ENCODE data around the gene PRKACA.

PRKACA gene

GRCh38 chr19:14117668-14118164 is at the start of gene PRKACA:
Gene PRKACA, minus strand, starts transcription at chr19:14117762. Its CDS starts 215 bp downstream, at chr19:14117547.
- Mint-ChIP-seq H3K36me3 (ENCODE audit: low read depth) (peaks cover 16% of the 10 kb centered on the region), H3K27ac (peak within 1 kb of the TSS; percentile 93), H3K4me1 (ENCODE audit: low read depth) (peaks cover 68% of the 10 kb centered on the region), H3K4me3 (peak within 1 kb of the TSS; percentile 92), H3K9me3 (no peaks in the 10 kb centered on the region), H3K27me3 (no peaks in the 10 kb centered on the region)
- intact Hi-C loops (cut with micrococcal nuclease): loop anchor here (1.0 to 5.0 kb wide), 3 partner anchors 20 to 35 kb away; partner anchors contain the start of gene SAMD1

GRCh38 chr19:14166999-14167575 is 49.5 kb upstream of the PRKACA start:
- peaks cover 10% of the 10 kb centered on the region for H3K9me3 Mint-ChIP-seq
- peak overlapping the region; percentile 59 for H3K4me3 Mint-ChIP-seq
- intact Hi-C loops (cut with micrococcal nuclease): no loop called here
- H3K27me3 Mint-ChIP-seq: peaks cover 27% of the 10 kb centered on the region
- H3K4me1 Mint-ChIP-seq (ENCODE audit: low read depth): peaks cover 39% of the 10 kb centered on the region
- H3K36me3 Mint-ChIP-seq (ENCODE audit: low read depth): peaks cover 15% of the 10 kb centered on the region
- H3K27ac Mint-ChIP-seq: peak overlapping the region; percentile 80

- peaks cover 27% of the 10 kb centered on the region for H3K27me3 Mint-ChIP-seq
- peaks cover 9% of the 10 kb centered on the region for H3K9me3 Mint-ChIP-seq
- peak overlapping the region; percentile 59 for H3K4me3 Mint-ChIP-seq
- H3K27ac Mint-ChIP-seq: peak overlapping the region; percentile 80
- H3K4me1 Mint-ChIP-seq (ENCODE audit: low read depth): peaks cover 39% of the 10 kb centered on the region
- intact Hi-C loops (cut with micrococcal nuclease): no loop called here
- peaks cover 14% of the 10 kb centered on the region for H3K36me3 Mint-ChIP-seq (ENCODE audit: low read depth)
Measured at GRCh38 chr19:14165990-14166830, 48.6 kb upstream of the PRKACA start.

- H3K27ac Mint-ChIP-seq: no peak overlapping the region
- H3K36me3 Mint-ChIP-seq (ENCODE audit: low read depth): peaks cover 1% of the 10 kb centered on the region
- no peaks in the 10 kb centered on the region for H3K9me3 Mint-ChIP-seq
- intact Hi-C loops (cut with micrococcal nuclease): no loop called here
- no peak overlapping the region for H3K4me3 Mint-ChIP-seq
- peaks cover 39% of the 10 kb centered on the region for H3K4me1 Mint-ChIP-seq (ENCODE audit: low read depth)
- H3K27me3 Mint-ChIP-seq: peaks cover 27% of the 10 kb centered on the region
Measured at GRCh38 chr19:14164724-14165493, 47.3 kb upstream of the PRKACA start.

DNA sequence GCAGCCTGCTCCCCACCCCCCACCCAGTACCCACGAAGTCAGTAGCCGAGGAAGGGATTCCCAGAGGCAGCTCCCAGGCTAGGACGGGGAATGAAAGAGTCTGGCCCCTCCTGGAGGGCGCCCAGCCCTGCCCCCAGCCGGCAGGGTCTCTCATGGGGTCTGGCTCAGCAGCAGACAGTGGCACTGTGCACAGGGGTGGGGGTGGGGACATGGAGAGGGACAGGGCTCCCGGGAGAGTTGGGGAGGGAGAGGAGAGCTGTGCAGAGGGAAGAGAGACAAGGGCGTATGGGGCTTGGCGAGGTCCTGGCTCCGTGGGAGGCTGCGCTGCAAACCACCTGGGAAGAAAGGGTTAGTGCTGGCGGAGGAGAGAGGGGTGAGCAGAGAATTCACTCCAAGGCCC is 46.5 kb upstream of the PRKACA start:
- intact Hi-C loops (cut with micrococcal nuclease): no loop called here

DNA sequence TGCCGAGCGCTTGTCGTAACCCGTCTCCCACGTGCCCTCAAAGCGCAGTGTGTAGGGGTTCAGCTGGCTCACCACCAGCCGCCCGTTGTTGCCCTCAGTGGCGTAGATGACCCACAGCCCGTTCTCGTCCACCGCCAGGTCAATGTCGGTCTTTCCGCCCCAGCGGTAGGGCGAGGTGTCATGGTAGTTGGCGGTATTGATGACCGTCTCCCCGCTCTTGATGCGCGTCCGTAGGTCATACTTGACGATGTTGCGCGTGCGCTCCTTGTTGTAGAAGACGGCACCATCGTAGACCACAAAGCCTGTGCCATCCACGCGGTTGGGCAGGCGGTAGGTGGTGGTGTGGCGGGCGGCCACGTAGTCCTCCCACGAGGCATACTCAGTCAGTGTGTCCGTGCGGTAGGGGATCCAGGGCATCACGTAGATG is 45.3 kb upstream of the PRKACA start:
- Mint-ChIP-seq H3K27me3 (peaks cover 17% of the 10 kb centered on the region), H3K27ac (no peak overlapping the region), H3K4me1 (ENCODE audit: low read depth) (peaks cover 32% of the 10 kb centered on the region), H3K4me3 (no peak overlapping the region), H3K9me3 (no peaks in the 10 kb centered on the region), H3K36me3 (ENCODE audit: low read depth) (peaks cover 13% of the 10 kb centered on the region)
- intact Hi-C loops (cut with micrococcal nuclease): no loop called here

More for the DNA sequence above, 46.5 kb upstream of the PRKACA start:
- peaks cover 1% of the 10 kb centered on the region for H3K36me3 Mint-ChIP-seq (ENCODE audit: low read depth)
- no peak overlapping the region for H3K4me3 Mint-ChIP-seq
- H3K27ac Mint-ChIP-seq: no peak overlapping the region
- peaks cover 39% of the 10 kb centered on the region for H3K4me1 Mint-ChIP-seq (ENCODE audit: low read depth)
- H3K27me3 Mint-ChIP-seq: peaks cover 24% of the 10 kb centered on the region
- no peaks in the 10 kb centered on the region for H3K9me3 Mint-ChIP-seq

DNA sequence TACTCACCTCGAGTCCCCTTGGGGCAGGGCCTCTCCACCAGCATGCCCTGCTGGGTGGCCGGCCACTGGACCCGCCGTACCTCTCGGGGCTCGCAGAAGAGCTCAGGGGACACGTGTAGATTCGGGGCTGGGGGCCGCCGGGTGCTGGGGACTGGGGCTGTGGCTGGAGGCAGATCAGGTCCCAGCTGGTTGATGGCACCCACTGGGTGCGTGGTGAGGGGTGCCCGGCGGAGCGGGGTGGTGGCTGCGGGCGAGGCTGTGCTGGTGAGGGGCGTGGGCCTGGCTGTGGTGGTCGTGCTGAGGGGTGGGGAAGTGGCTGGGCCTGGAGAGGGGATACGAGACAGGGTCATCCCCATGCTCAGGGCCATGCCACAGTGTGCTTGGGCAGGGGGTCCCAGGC is 43.7 kb upstream of the PRKACA start:
- Mint-ChIP-seq H3K36me3 (ENCODE audit: low read depth) (peaks cover 29% of the 10 kb centered on the region), H3K4me1 (ENCODE audit: low read depth) (peaks cover 18% of the 10 kb centered on the region), H3K27me3 (peaks cover 14% of the 10 kb centered on the region), H3K9me3 (no peaks in the 10 kb centered on the region), H3K4me3 (no peak overlapping the region), H3K27ac (no peak overlapping the region)
- intact Hi-C loops (cut with micrococcal nuclease): no loop called here

GRCh38 chr19:14160017-14160703 is 42.6 kb upstream of the PRKACA start:
- peaks cover 40% of the 10 kb centered on the region for H3K36me3 Mint-ChIP-seq (ENCODE audit: low read depth)
- H3K27me3 Mint-ChIP-seq: peaks cover 11% of the 10 kb centered on the region
- H3K27ac Mint-ChIP-seq: no peak overlapping the region
- intact Hi-C loops (cut with micrococcal nuclease): no loop called here
- peaks cover 8% of the 10 kb centered on the region for H3K4me1 Mint-ChIP-seq (ENCODE audit: low read depth)
- H3K4me3 Mint-ChIP-seq: no peak overlapping the region
- no peaks in the 10 kb centered on the region for H3K9me3 Mint-ChIP-seq

DNA sequence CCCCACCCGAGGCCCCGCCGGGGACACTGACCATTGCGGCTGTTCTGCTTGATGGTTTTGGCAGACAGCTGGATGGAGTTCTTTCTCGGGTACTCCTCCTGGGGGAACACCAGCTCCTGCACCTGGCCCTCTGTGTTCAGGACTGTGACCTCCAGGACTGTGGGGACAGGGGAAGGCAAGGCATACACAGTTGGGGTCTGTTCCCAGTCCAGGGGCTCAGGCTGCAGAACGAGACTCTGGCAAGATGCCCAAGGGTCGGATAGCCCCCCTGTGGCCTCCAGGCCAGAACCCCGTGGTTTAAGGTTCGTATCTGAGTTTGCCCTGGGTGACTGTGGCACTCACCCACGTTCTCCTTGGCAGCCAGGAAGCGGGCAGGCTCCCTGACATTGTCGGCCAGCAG is 41.5 kb upstream of the PRKACA start:
- H3K27me3 Mint-ChIP-seq: peaks cover 3% of the 10 kb centered on the region
- peaks cover 51% of the 10 kb centered on the region for H3K36me3 Mint-ChIP-seq (ENCODE audit: low read depth)
- intact Hi-C loops (cut with micrococcal nuclease): no loop called here
- H3K9me3 Mint-ChIP-seq: no peaks in the 10 kb centered on the region
- no peak overlapping the region for H3K27ac Mint-ChIP-seq
- H3K4me3 Mint-ChIP-seq: no peak overlapping the region
- H3K4me1 Mint-ChIP-seq (ENCODE audit: low read depth): peaks cover 4% of the 10 kb centered on the region

- H3K9me3 Mint-ChIP-seq: no peaks in the 10 kb centered on the region
- no peak overlapping the region for H3K27ac Mint-ChIP-seq
- peaks cover 51% of the 10 kb centered on the region for H3K36me3 Mint-ChIP-seq (ENCODE audit: low read depth)
- H3K4me3 Mint-ChIP-seq: no peak overlapping the region
- peaks cover 5% of the 10 kb centered on the region for H3K4me1 Mint-ChIP-seq (ENCODE audit: low read depth)
- peaks cover 1% of the 10 kb centered on the region for H3K27me3 Mint-ChIP-seq
- intact Hi-C loops (cut with micrococcal nuclease): no loop called here
Measured at GRCh38 chr19:14158276-14159023, 40.9 kb upstream of the PRKACA start.

DNA sequence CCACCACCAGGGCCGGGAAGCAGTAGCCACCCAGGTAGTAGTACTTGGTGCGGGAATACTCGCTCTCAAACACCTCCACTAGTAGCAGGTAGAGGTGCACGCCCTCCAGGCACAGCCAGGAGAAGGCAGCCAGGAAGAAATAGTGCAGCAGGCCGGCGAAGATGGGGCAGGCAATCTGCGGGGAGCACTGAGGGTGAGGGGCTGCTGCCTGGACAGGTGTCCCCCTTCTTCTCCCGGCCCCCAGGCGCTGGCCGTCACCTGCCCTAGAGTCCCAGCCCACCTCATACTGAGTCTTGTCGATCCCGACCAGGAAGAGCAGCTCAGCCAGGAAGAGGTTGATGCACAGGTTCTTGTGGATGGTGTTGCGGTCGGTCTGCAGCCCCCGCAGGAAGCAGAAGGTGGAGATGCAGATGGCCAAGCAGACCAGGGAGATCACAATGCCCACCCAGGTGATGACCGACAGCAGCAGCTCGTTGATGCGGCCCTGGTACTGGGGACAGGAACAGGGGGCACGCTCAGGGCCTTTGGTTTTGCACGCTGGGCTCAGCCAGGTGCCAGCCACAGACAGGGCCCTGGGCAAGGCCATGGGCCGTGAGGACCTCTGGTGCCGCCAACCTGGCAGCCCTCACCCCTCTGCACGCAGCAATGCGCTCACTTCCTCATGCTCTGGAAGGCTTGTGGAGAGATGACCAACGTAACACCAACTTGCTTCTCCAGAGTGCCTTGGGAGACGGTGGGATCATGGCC is 39.6 kb upstream of the PRKACA start:
- Mint-ChIP-seq H3K27ac (no peak overlapping the region), H3K27me3 (peaks cover 1% of the 10 kb centered on the region), H3K4me3 (no peak overlapping the region), H3K36me3 (ENCODE audit: low read depth) (peaks cover 63% of the 10 kb centered on the region), H3K4me1 (ENCODE audit: low read depth) (peaks cover 10% of the 10 kb centered on the region), H3K9me3 (no peaks in the 10 kb centered on the region)
- intact Hi-C loops (cut with micrococcal nuclease): no loop called here

- Mint-ChIP-seq H3K27ac (no peak overlapping the region), H3K27me3 (peaks cover 1% of the 10 kb centered on the region), H3K9me3 (no peaks in the 10 kb centered on the region), H3K4me3 (no peak overlapping the region), H3K36me3 (ENCODE audit: low read depth) (peaks cover 72% of the 10 kb centered on the region), H3K4me1 (ENCODE audit: low read depth) (peaks cover 16% of the 10 kb centered on the region)
- intact Hi-C loops (cut with micrococcal nuclease): no loop called here
Measured at GRCh38 chr19:14156122-14156521, 38.6 kb upstream of the PRKACA start.

All from dendritic cell treated with granulocyte-macrophage colony-stimulating factor and Interleukin-4, amounts not matched to agents 40 ng/mL and 50 ng/mL, for 4 days (primary cell).